Measurements from ENCODE around the gene ISG15.
"Not testable (repeated sequence)": the region's sequence is repeated elsewhere in the genome, so short reads cannot be mapped to it uniquely, and the experiment has no call there.

The ISG15 gene

GRCh38 chr1:995665-996633 is 17.3 kb upstream of the ISG15 start:
- no peak for ATAC-seq

- ATAC-seq: no peak
Observed at GRCh38 chr1:996851-997712, 16.2 kb upstream of the ISG15 start.

DNA sequence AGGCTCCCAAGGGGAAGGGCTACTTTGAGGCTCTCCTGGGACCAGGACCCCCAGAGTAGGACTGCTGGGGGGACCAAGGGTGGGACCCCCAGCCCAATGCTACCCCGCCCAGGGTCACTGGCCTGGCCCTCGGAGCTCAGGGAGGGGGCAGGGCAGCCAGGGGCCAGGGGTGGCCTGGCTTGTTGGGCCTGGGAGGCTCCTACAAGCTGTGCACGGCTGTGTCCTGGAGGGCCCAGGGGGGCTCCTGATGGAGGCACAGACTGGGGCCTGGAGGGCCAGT is 15.6 kb upstream of the ISG15 start:
- ATAC-seq: no peak

DNA sequence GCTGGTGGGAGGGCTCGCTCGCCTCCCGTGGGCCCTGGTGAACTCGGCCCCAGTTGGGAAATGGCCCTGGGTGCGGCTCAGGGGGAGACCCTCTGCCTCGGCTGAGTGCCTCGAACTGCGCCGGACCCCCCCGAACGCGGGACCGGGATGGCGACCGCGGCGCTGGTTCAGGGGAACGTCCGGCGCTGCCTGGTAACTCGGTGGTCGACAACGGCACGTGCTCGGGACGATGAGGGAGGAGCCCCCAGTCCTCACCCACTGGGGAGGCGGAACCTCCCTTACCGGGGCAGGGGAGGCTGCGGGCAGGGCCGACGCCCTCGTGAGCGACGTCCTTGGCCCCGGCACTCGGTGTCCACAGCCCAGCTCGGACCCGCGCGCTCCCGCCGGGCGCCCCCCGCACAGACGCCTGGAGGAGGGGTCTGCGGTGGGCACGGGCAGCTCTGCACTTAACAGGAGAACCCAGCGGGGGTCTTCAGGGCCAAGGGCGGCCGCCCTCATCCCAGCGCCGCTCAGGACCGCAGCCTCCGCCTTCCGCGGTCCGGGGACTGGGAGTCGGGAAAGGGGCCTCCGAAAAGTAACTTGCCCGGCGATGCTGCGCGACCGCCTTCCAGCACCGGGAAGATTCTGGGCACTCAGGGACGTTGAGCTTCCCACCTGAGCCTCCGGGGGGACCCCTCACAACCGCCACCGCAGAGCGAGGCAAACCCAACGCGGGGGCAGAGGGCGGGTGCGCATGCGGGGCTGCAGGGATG is 15.1 kb upstream of the ISG15 start:
- ATAC-seq: no peak

GRCh38 chr1:998745-998994 is 14.6 kb upstream of the ISG15 start:
- no peak for ATAC-seq

DNA sequence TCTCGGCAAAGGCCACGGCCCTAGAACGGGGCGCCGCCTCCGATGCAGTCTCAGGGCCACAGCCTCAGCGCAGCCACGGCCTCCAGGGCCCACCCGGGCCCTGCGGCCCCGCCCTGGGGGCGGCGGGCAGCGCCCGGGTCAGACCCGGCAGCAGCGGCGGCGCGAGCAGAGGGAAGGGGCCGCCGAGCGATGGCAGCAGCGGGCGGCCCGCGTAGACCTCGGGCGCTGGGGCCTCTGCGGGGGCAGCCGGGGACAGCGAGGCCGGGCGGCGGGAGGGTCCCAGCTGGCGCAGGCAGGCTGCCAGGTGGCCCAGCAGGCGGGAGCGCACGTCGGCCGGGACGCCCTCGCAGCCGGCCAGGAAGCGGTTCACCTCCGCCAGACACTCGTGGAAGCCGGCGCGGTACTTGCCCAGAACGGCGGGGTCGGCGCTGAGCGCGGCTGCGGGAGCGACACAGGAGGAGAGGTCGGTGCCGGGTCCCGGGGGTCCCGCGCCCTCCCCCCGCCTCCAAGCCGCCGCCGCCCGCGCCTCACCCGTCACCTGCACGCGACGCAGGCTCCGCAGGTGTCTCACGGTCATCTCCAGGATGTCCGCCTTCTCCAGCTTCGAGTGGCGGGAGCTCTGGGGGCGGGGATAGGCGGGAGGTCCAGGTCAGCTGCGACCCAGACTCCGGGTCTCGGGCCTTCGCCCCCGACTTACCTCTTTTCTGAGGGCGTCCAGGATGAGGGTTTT is 14.1 kb upstream of the ISG15 start:
- no peak for ATAC-seq

DNA sequence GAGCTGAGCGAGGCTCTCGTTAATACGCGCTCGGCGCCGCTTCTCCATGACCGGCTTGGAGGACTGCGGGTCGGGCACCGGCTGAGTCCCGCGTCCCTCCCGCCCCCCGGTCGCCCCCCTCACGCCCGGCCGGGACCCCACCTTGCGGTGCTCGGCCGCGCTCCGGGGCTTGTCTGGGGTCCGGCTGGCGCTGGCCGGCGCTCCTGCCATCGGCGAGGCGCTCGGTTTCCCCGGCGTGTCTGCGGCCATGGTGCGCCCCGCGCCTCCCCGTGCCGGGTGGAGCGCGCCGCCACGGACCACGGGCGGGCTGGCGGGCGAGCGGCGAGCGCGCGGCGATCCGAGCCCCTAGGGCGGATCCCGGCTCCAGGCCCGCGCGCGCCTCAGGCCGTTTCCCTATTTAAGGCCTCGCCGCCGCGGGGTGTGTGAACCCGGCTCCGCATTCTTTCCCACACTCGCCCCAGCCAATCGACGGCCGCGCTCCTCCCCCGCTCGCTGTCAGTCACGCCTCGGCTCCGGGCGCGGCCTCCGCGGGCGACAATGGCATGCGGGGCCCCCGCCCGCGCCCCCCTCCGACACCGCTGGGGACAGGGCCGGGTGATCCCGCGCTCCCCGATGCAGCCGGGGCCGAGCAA is 13.5 kb upstream of the ISG15 start, which contains the start of gene HES4:
HES4 (minus strand) TSS at position 373 of the 632 bp plus-strand sequence; CDS start at position 249, 124 bp downstream.
- peak; percentile 63 to 68 for ATAC-seq

- ATAC-seq: peak in 1 of 2 donors; percentile 25
Observed at GRCh38 chr1:1000357-1001056, 12.8 kb upstream of the ISG15 start.

GRCh38 chr1:1001057-1001783 is 12.1 kb upstream of the ISG15 start:
- no peak for ATAC-seq

GRCh38 chr1:1003618-1004419 is 9.5 kb upstream of the ISG15 start:
- ATAC-seq: no peak

DNA sequence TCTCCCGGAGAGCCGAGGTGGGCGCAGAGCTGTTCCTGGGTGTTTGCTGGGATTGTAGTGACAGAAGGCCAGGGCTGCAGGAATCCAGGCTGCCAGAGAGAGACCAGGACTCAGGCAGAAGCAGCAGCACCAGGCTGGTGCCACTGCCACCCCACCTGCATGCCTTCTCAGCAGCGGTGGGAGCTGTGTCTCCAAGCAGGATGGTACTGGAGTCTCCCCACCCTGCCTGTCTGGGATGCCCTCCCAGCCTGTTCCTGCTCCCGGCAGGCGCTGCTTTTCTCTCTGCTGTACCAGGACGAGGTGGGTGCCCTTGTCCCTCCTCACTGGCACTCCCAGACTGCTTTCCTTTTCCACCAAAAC is 8.9 kb upstream of the ISG15 start:
- ATAC-seq: no peak

GRCh38 chr1:1004780-1005697 is 8.3 kb upstream of the ISG15 start:
- no peak for ATAC-seq

DNA sequence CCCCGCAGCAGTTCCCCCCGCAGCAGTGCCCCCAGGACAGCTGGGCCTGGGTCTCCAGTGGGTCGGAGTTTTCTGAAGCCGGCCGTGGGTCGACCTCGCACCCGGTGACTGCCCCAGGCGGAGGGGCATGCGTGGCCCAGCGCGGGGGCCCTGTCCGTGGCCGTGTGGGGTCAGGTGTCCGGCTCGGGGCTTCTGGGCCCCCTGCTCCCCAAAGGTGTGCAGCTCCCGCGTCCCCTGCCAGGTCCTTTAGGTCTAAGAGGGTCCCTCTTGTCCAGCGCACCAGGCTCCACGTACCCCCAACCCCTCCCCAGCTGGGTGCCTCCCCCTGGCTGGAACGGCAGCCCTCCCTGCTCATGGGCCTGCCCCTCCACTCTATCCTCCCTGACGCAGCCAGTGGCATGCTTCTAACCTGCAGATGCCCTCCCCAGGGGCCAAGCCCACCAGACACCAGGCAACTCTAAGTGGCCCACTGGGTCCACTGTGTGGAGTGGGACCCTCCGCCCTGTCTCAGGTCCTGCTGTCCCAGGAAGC is 7.5 kb upstream of the ISG15 start:
- no peak for ATAC-seq

- ATAC-seq: no peak
Observed at GRCh38 chr1:1006305-1007159, 6.8 kb upstream of the ISG15 start.

- not testable (repeated sequence) for ATAC-seq
Observed at GRCh38 chr1:1010131-1010530, 3.2 kb upstream of the ISG15 start.

DNA sequence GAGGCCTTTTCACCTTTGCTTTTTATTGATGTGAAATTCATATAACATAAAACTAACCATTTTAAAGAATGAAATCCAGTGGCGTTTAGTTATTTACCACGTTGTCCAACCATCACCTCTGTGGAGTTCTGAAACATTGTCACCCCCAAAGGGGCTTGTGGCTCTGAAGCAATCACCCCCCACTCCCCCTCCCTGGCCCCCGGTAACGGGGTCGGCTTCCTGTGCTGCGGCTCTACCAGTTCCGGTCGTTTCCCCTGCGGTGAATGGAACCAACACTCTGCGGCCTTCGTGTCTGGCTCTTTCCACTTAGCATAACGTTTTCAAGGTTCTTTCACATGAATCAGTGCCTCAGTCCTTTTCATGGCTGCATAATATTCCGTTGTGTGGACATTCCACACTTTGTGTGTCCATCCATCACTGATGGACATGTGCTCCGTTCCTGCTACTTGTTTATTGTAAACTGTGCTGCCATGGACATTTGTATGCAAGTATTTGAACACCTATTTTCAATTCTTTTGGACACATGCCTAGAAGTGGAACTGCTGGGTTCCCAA is 1.8 kb upstream of the ISG15 start:
- no peak for ATAC-seq

DNA sequence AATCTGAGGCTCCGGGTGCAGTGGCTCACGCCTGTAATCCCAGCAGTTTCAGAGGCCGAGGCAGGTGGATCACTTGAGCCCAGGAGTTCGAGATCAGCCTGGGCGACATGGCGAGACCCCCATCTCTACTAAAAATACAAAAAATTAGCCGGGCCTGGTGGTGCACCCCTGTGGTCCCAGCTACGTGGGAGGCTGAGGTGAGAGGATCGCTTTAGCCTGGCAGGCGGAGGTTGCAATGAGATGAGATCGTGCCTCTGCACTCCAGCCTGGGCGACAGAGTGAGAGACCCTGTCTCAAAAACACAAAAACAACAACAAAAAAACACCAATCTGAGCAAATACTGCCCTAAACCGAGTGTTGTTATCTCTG is 577 bp upstream of the ISG15 start:
- ATAC-seq: not testable (repeated sequence)
